Heart right ventricle (tissue), 16 donors: ENCODE measurements around the gene MTERF1. TPM values are rescaled to one million over a fixed set of nuclear protein-coding genes. Genes with fewer than 3 reads are reported as not detected.
"Not testable (repeated sequence)": the region's sequence is repeated elsewhere in the genome, so short reads cannot be mapped to it uniquely, and the experiment has no call there.

ENCODE experiments used
- ATAC-seq, 8 donors: fragments of 200-7000 bp; cut with Tn5 transposase; one replicate each; pipeline ENCODE4 v1.9.1; 2020; ENCODE audit warnings: mild to moderate bottlenecking in 8 of 8, moderate library complexity in 8 of 8, moderate number of reproducible peaks in 1 of 8
- DNase-seq, 2 donors: peaks; one replicate each; pipeline ENCODE4 v3.0.0-alpha.2; 2020
- H3K27ac ChIP-seq, 10 donors: fragments of 200-600 bp; sonication (generic) in 2 of 10; one replicate each; pipeline versions ENCODE4 v1.5.0 to v1.8.0; 2020 to 2022; ENCODE audit warnings: mild to moderate bottlenecking in 3 of 10
- H3K27me3 ChIP-seq, 7 donors: fragments of 200-600 bp; one replicate each; pipeline ENCODE4 v1.8.0; 2021 to 2022; ENCODE audit warnings: mild to moderate bottlenecking in 2 of 7
- H3K36me3 ChIP-seq, 9 donors: fragments of 200-600 bp; sonication (generic) in 1 of 9; one replicate each; pipeline versions ENCODE4 v1.5.0 to v1.8.0; 2020 to 2022; ENCODE audit warnings: mild to moderate bottlenecking in 2 of 9
- H3K4me1 ChIP-seq, 9 donors: fragments of 200-600 bp; sonication (generic) in 1 of 9; one replicate each; pipeline versions ENCODE4 v1.5.0 to v1.8.0; 2020 to 2022; ENCODE audit warnings: mild to moderate bottlenecking in 4 of 9
- H3K4me3 ChIP-seq, 10 donors: fragments of 200-600 bp; sonication (generic) in 2 of 10; one replicate each; pipeline versions ENCODE4 v1.5.0 to v1.8.0; 2020 to 2022; ENCODE audit warnings: mild to moderate bottlenecking in 7 of 10, moderate library complexity in 2 of 10
- H3K9me3 ChIP-seq, 11 donors: fragments of 200-600 bp in 10 of 11; sonication (generic) in 2 of 11; one replicate each; pipeline versions ENCODE4 v1.5.0 to v1.8.0; 2013 to 2022; ENCODE audit warnings: mild to moderate bottlenecking in 2 of 11, control low read depth in 1 of 11, moderate library complexity in 1 of 11
- WGBS, 2 donors: extraction: QIAGEN DNeasy Blood & Tissue Kit; methylation state at CpG; one replicate each; pipeline ENCODE4 v1.1.7; 2013; ENCODE audit warnings: inconsistent platforms in 1 of 2; 5-methylcytosine and 5-hydroxymethylcytosine counted together
- intact Hi-C, 10 donors: fragments of 100-400 bp; cut with DNase I; formaldehyde crosslinking; loops; one replicate each; pipeline versions ENCODE4 v1.11.1 to v1.14.2; 2022
- polyA plus RNA-seq, 2 donors: library from polyadenylated mRNA; stranded (reverse); fragments of 200-250 nt; gene quantifications; one replicate each; pipeline ENCODE4 v1.2.3, GENCODE V29; 2013
- total RNA-seq, 10 donors: library from RNA; stranded (reverse); fragmentation: NEBNext Ultra II Directional in 3 of 10; extraction: Animal tissue kit (Norgen Biotek cat#: 25700) in 3 of 10; gene quantifications; one replicate each; pipeline versions ENCODE4 v1.2.1 to v1.2.4, GENCODE V29; 2021 to 2023
- TF ChIP-seq, protein P1 (sequence below), 9 donors: fragments of 200-600 bp; sonication (generic) in 2 of 9; IDR thresholded peaks; one replicate each; pipeline versions ENCODE4 v1.5.0 to v1.8.0; 2021 to 2022; ENCODE audit warnings: antibody characterized with exemption in 9 of 9, mild to moderate bottlenecking in 5 of 9, moderate library complexity in 1 of 9
- donor health status: Arrhythmogenic right ventricular cardiomyopathy.
- donor health status: ischemic (EF 13 %, LVEDD 7.1; RV severe dilation, severe dysfunction).
- donor health status: healthy with polysubstance abuse.
- donor health status: DM: no; HTN: yes; CAD: no.
- donor health status: DM: no; HTN: no; CAD: no.
- donor health status: ischemic (EF 25% LVEDD 6.9; RV normal size, moderate dysfunction).
- donor health status: ischemic (EF 25% LVEDD 5.7; RV mildly dilated, moderate dysfunction).
- donor health status: healthy.
- donor health status: DM: yes; HTN: yes; CAD: no.
- donor health status: Ischemic cardiomyopathy.
- donor health status: ischemic (EF 35%, LVEDD 5.7; RV mildly dilated, moderate dysfunction).
- donor health status: nonischemic (EF 11% LVEDD 7.7; RV severe dilation, severe dysfunction).
- donor health status: DM: yes; HTN: yes; CAD: no.
- donor health status: PGD.
- donor health status: ischemic (EF 29% LVEDD 5.4; RV normal size, mild dysfunction).
- donor health status: nonischemic (EF 23%, LVEDD 6.1; RV moderate dilation, normal function).

MTERF1 gene
- total and polyA plus RNA-seq, 12 donors: 5.2 to 9.9 (median 7.1) TPM

DNA sequence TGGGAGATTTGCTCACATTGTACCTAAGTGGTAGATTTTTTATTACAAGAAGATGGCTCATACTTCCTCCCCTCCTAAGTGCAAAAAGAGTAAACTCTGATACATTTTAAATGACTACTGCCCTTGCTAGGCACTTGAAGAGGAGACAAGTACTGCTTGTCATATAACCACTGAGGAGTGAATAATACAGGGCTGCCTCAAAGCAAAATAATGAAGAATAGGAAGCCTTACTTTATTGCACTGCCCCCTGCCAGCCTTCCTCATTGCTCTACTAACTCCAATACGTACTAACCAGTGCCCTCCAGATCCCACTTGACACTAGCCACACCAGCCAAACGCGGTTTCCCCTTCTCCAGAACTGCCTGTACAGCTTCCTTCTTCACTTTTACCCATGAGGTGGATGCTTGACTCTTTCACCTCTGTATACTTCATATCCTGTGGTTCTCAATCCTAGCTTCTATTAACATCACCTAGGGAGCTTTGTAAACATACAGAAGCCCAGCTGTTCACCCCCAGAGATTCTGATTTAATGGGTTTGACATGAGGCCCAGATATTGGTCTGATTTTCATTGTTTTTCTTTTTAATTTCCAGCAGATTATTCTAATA lies 11.7 kb upstream of the MTERF1 start:
- intact Hi-C loops: no loop called here

DNA sequence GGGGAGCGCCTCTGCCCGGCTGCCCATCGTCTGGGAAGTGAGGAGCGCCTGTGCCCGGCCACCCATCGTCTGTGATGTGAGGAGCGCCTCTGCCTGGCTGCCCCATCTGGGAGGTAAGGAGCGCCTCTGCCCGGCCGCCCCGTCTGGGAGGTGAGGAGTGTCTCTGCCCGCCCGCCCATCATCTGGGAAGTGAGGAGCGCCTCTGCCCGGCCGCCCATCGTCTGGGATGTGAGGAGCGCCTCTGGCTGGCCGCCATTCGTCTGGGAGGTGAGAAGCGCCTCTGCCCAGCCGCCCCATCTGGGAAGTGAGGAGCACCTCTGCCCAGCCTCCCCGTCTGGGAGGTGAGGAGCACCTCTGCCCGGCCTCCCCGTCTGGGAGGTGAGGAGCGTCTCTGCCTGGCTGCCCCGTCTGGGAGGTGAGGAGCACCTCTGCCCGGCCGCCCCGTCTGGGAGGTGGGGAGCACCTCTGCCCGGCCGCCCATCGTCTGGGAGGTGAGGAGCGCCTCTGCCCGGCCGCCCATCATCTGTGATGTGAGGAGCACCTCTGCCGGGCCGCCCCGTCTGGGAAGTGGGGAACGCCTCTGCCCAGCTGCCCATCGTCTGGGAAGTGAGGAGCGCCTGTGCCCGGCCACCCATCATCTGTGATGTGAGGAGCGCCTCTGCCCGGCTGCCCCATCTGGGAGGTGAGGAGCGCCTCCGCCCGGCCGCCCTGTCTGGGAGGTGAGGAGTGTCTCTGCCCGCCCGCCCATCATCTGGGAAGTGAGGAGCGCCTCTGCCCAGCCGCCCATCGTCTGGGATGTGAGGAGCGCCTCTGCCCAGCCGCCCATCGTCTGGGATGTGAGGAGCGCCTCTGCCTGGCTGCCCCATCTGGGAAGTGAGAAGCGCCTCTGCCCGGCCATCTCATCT lies 8.0 kb upstream of the MTERF1 start:
- H3K27ac ChIP-seq, H3K4me3 ChIP-seq, H3K27me3 ChIP-seq, H3K4me1 ChIP-seq, H3K36me3 ChIP-seq, H3K9me3 ChIP-seq, ATAC-seq, DNase-seq: not testable (repeated sequence)
- 96 to 97% methylated on average over 59 to 60 of the region's 60 CpGs for WGBS, 2 donors
- intact Hi-C loops: loop anchor here in 1 of 10 donors (10.0 kb wide), 1 partner anchor 804 kb away; no protein-coding TSS in a partner anchor

More for the DNA sequence above, 11.7 kb upstream of the MTERF1 start:
- peaks cover 0 to 2% (median 0%) of the 10 kb centered on the region in 7 donors for H3K27me3 ChIP-seq
- DNase-seq (no peak), ATAC-seq (no peak)
- TF ChIP-seq, protein P1, sequence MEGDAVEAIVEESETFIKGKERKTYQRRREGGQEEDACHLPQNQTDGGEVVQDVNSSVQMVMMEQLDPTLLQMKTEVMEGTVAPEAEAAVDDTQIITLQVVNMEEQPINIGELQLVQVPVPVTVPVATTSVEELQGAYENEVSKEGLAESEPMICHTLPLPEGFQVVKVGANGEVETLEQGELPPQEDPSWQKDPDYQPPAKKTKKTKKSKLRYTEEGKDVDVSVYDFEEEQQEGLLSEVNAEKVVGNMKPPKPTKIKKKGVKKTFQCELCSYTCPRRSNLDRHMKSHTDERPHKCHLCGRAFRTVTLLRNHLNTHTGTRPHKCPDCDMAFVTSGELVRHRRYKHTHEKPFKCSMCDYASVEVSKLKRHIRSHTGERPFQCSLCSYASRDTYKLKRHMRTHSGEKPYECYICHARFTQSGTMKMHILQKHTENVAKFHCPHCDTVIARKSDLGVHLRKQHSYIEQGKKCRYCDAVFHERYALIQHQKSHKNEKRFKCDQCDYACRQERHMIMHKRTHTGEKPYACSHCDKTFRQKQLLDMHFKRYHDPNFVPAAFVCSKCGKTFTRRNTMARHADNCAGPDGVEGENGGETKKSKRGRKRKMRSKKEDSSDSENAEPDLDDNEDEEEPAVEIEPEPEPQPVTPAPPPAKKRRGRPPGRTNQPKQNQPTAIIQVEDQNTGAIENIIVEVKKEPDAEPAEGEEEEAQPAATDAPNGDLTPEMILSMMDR (IDR thresholded peaks at IDR 0.05): no peak
- no peaks in the 10 kb centered on the region for H3K9me3 ChIP-seq
- WGBS, 2 donors: 58 to 60% methylated on average over 3 of the region's 3 CpGs
- no peak overlapping the region for H3K4me3 ChIP-seq
- H3K27ac ChIP-seq: no peak overlapping the region
- peaks cover 0 to 5% (median 0%) of the 10 kb centered on the region in 9 donors for H3K4me1 ChIP-seq
- no peaks in the 10 kb centered on the region for H3K36me3 ChIP-seq

DNA sequence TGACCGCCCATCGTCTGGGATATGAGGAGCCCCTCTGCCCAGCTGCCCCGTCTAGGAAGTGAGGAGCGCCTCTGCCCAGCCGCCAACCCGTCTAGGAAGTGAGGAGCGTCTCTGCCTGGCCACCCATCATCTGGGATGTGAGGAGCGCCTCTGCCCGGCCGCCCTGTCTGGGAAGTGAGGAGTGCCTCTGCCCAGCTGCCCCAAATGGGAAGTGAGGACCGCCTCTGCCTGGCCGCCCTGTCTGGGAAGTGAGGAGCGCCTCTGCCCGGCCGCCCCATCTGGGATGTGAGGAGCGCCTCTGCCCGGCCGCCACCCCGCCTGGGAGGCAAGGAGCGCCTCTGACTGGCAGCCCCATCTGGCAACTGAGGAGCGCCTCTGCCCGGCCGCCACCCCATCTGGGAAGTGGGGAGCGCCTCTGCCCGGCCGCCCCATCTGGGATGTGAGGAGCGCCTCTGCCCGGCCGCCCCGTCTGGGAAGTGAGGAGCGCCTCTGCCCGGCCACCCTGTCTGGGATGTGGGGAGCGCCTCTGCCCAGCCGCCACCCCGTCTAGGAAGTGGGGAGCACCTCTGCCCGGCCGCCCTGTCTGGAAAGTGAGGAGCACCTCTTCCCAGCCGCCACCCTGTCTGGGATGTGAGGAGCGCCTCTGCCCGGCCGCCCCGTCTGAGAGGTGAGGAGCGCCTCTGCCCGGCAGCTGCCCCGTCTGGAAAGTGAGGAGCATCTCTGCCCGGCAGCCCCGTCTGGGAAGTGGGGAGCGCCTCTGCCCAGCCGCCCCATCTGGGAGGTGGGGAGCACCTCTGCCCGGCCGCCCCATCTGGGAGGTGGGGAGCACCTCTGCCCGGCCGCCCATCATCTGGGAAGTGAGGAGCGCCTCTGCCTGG lies 7.1 kb upstream of the MTERF1 start:
- WGBS, 2 donors: 93 to 99% methylated on average over 54 of the region's 54 CpGs

DNA sequence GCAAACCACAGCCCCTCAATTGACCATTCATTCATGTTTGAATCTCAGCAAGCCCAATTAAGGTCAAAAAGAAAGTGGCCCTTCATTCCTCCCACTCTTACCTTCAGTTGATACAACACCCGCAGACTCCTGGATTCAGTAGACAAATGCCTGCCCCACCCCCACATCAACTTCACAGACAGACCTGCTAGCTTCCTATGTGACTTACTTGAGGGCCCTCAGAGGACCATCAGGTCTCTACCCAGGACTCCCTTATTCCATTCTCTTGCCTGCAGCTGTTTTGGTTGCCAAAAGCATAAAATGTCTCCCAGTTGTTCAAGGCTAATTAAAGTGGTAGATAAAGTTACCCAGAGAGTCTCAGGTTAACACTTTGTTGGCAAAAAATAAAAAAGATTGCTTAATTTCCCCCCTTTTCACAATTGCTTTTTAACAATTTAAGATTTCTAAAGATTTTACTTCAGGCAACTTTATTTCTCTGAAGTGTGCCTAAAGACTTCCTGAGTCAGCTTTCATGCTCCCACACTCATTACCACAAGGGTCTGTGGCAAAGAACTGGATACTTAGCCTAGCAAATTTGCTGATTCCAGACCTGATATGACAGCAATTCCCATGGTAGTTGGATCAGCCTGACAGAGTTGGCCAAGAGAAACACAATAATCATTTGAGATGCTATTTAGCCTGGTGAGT lies 3.3 kb upstream of the MTERF1 start:
- no peak overlapping the region for H3K27ac ChIP-seq
- 80 to 89% methylated on average over 1 of the region's 1 CpG for WGBS, 2 donors

More for the DNA sequence above, 7.1 kb upstream of the MTERF1 start:
- H3K27me3 ChIP-seq, H3K4me1 ChIP-seq, ATAC-seq, H3K36me3 ChIP-seq, H3K4me3 ChIP-seq, H3K27ac ChIP-seq, DNase-seq, H3K9me3 ChIP-seq: not testable (repeated sequence)
- intact Hi-C loops: loop anchor here in 1 of 10 donors (10.0 kb wide), 1 partner anchor 803 kb away; no protein-coding TSS in a partner anchor

More for the DNA sequence above, 3.3 kb upstream of the MTERF1 start:
- Histone ChIP-seq H3K27me3 (no peaks in the 10 kb centered on the region), H3K4me3 (no peak overlapping the region), H3K4me1 (peaks cover 0 to 18% (median 12%) of the 10 kb centered on the region in 9 donors), H3K9me3 (no peaks in the 10 kb centered on the region), H3K36me3 (no peaks in the 10 kb centered on the region)
- TF ChIP-seq, protein P1 (IDR thresholded peaks at IDR 0.05): no peak
- ATAC-seq (no peak), DNase-seq (no peak)
- intact Hi-C loops: loop anchor here in 3 of 10 donors (5.0 to 10.0 kb wide), 3 partner anchors 58 to 799 kb away; partner anchors contain the start of genes AKAP9 (in 1 of the 3) and GATAD1 (in 1 of the 3)
